HepG2 (cell line): ENCODE measurements around the gene DGCR8. TPM values are rescaled to one million over a fixed set of nuclear protein-coding genes. Genes with fewer than 3 reads are reported as not detected.

ENCODE experiments used
- FOXK1 ChIP-seq: sonication (generic); formaldehyde crosslinking; IDR thresholded peaks from 2 replicates; pipeline ENCODE4 v1.4.0; 2020; ENCODE audit warnings: low read depth, missing genetic modification reagents, borderline replicate concordance
- HIVEP1 ChIP-seq: sonication (generic); formaldehyde crosslinking; IDR thresholded peaks from 2 replicates; pipeline ENCODE4 v1.4.0; 2020; ENCODE audit warnings: mild to moderate bottlenecking, missing genetic modification reagents
- HNRNPUL1 ChIP-seq: fragments of 200-400 bp; formaldehyde crosslinking; IDR thresholded peaks from 2 replicates; pipeline ENCODE4 v1.6.1; 2017; ENCODE audit warnings: low read depth, mild to moderate bottlenecking, low read length, moderate library complexity
- JUND ChIP-seq: sonication (generic); formaldehyde crosslinking; IDR thresholded peaks from 2 replicates; pipeline ENCODE4 v1.8.0; 2022; ENCODE audit warnings: mild to moderate bottlenecking, missing genetic modification reagents
- KLF13 ChIP-seq: sonication (generic); formaldehyde crosslinking; IDR thresholded peaks from 2 replicates; pipeline ENCODE4 v1.4.0; 2020; ENCODE audit warnings: mild to moderate bottlenecking, missing genetic modification reagents
- MTA1 ChIP-seq: sonication (generic); formaldehyde crosslinking; IDR thresholded peaks from 2 replicates; pipeline ENCODE4 v1.4.0; 2020; ENCODE audit warnings: missing genetic modification reagents, mild to moderate bottlenecking, borderline replicate concordance
- NR2F6 ChIP-seq, 2 experiments: IDR thresholded peaks; 2 replicates each; pipeline ENCODE4 v1.6.1; 2016; ENCODE audit warnings: antibody characterized with exemption in 1 of 2, mild to moderate bottlenecking in 1 of 2
- ONECUT2 ChIP-seq: sonication (generic); formaldehyde crosslinking; IDR thresholded peaks from 2 replicates; pipeline ENCODE4 v1.4.0; 2020; ENCODE audit warnings: missing genetic modification reagents
- PITX1 ChIP-seq: sonication (generic); formaldehyde crosslinking; IDR thresholded peaks from 2 replicates; pipeline ENCODE4 v1.5.1; 2020; ENCODE audit warnings: mild to moderate bottlenecking, missing genetic modification reagents
- SALL2 ChIP-seq: sonication (generic); formaldehyde crosslinking; IDR thresholded peaks from 2 replicates; pipeline ENCODE4 v1.8.1; 2023; ENCODE audit warnings: mild to moderate bottlenecking, missing genetic modification reagents, inconsistent platforms
- TBX3 ChIP-seq: fragments of 450-650 bp; IDR thresholded peaks from 2 replicates; pipeline ENCODE4 v1.6.1; 2017; ENCODE audit warnings: antibody characterized with exemption, mild to moderate bottlenecking, inconsistent platforms, borderline replicate concordance
- THAP9 ChIP-seq: sonication (generic); formaldehyde crosslinking; IDR thresholded peaks from 2 replicates; pipeline ENCODE4; 2020; ENCODE audit warnings: missing genetic modification reagents, mild to moderate bottlenecking, borderline replicate concordance
- ZFP82 ChIP-seq: sonication (generic); formaldehyde crosslinking; IDR thresholded peaks from 2 replicates; pipeline ENCODE4 v1.5.1; 2020; ENCODE audit warnings: mild to moderate bottlenecking, missing genetic modification reagents, borderline replicate concordance
- ZNF101 ChIP-seq: sonication (generic); formaldehyde crosslinking; IDR thresholded peaks from 2 replicates; pipeline ENCODE4 v1.4.0; 2020; ENCODE audit warnings: mild to moderate bottlenecking, low read depth, missing genetic modification reagents, borderline replicate concordance
- ZNF33A ChIP-seq: sonication (generic); formaldehyde crosslinking; IDR thresholded peaks from 2 replicates; pipeline ENCODE4 v1.5.1; 2020; ENCODE audit warnings: missing genetic modification reagents, mild to moderate bottlenecking, moderate library complexity, borderline replicate concordance
- ZNF766 ChIP-seq: sonication (generic); formaldehyde crosslinking; IDR thresholded peaks from 2 replicates; pipeline ENCODE4 v1.5.0; 2020; ENCODE audit warnings: missing genetic modification reagents, borderline replicate concordance
- ZNF788 ChIP-seq: sonication (generic); formaldehyde crosslinking; IDR thresholded peaks from 2 replicates; pipeline ENCODE4 v1.5.0; 2020; ENCODE audit warnings: mild to moderate bottlenecking, missing genetic modification reagents, borderline replicate concordance
- polyA plus RNA-seq, 8 experiments: library from polyadenylated mRNA; depleted of rRNA in 3 of 8; stranded (reverse) in 7 of 8; unstranded in 1 of 8; fragments of >200 nt; fragmentation: Illumina TruSeq in 4 of 8; extraction: Trizol in 4 of 8; gene quantifications; 2 replicates each; pipeline versions ENCODE4 v1.2.1 to v1.2.3, GENCODE V29; 2011 to 2016; ENCODE audit warnings: low read depth in 4 of 8, missing spikeins in 1 of 8, mixed read lengths in 1 of 8; ENCODE audit not compliant: insufficient read depth in 1 of 8
- total RNA-seq, 5 experiments: library from RNA; depleted of rRNA; stranded (reverse); fragments of >200 nt; fragmentation: Illumina TruSeq; extraction: Trizol; gene quantifications; 2 replicates each; pipeline ENCODE4 v1.2.3, GENCODE V29; 2016; ENCODE audit warnings: low read depth in 1 of 5
- TF ChIP-seq, protein P1 (sequence below): sonication (generic); formaldehyde crosslinking; IDR thresholded peaks from 2 replicates; pipeline ENCODE4 v1.4.0; 2020; ENCODE audit warnings: missing genetic modification reagents
- TF ChIP-seq, protein P2 (sequence below): sonication (generic); formaldehyde crosslinking; IDR thresholded peaks from 2 replicates; pipeline ENCODE4 v1.8.1; 2022; ENCODE audit warnings: mild to moderate bottlenecking, missing genetic modification reagents

Gene DGCR8
- total and polyA plus RNA-seq, 2 of the 13 experiments (the other 11 are each of a cell fraction or from before 2014, with no cell fraction given): 10.2 to 23.2 TPM

GRCh38 chr22:20079745-20080444 lies at the start of gene DGCR8 (continued):
- TF ChIP-seq ZNF33A (CRISPR knock-in tag) (no peak), FOXK1 (CRISPR knock-in tag) (peak; percentile 79; the same call in 1 of the 2 replicates), ZNF788 (CRISPR knock-in tag) (peak; percentile 93; the same call in 1 of the 2 replicates), THAP9 (CRISPR knock-in tag) (peak; percentile 62; the same call in 1 of the 2 replicates), JUND (CRISPR knock-in tag) (0 out of 2 replicates have a peak, but pooled peaks have one; percentile 26), ONECUT2 (CRISPR knock-in tag) (no peak), HNRNPUL1 (no peak; the same call in 1 of the 2 replicates), NR2F6 (IDR thresholded peaks at IDR 0.05) (no peak), NR2F6 (CRISPR knock-in tag; IDR thresholded peaks at IDR 0.05) (peak; percentile 63), MTA1 (CRISPR knock-in tag) (peak; percentile 74; the same call in 1 of the 2 replicates), ZNF766 (CRISPR knock-in tag) (peak; percentile 47; the same call in 1 of the 2 replicates), PITX1 (CRISPR knock-in tag) (peak; percentile 63; the same call in 1 of the 2 replicates), HIVEP1 (CRISPR knock-in tag) (0 out of 2 replicates have a peak, but pooled peaks have one; percentile 48), TBX3 (no peak), SALL2 (0 out of 2 replicates have a peak, but pooled peaks have one; percentile 54), ZFP82 (0 out of 2 replicates have a peak, but pooled peaks have one; percentile 35), KLF13 (no peak), ZNF101 (CRISPR knock-in tag) (0 out of 2 replicates have a peak, but pooled peaks have one; percentile 67)
- TF ChIP-seq, protein P1, sequence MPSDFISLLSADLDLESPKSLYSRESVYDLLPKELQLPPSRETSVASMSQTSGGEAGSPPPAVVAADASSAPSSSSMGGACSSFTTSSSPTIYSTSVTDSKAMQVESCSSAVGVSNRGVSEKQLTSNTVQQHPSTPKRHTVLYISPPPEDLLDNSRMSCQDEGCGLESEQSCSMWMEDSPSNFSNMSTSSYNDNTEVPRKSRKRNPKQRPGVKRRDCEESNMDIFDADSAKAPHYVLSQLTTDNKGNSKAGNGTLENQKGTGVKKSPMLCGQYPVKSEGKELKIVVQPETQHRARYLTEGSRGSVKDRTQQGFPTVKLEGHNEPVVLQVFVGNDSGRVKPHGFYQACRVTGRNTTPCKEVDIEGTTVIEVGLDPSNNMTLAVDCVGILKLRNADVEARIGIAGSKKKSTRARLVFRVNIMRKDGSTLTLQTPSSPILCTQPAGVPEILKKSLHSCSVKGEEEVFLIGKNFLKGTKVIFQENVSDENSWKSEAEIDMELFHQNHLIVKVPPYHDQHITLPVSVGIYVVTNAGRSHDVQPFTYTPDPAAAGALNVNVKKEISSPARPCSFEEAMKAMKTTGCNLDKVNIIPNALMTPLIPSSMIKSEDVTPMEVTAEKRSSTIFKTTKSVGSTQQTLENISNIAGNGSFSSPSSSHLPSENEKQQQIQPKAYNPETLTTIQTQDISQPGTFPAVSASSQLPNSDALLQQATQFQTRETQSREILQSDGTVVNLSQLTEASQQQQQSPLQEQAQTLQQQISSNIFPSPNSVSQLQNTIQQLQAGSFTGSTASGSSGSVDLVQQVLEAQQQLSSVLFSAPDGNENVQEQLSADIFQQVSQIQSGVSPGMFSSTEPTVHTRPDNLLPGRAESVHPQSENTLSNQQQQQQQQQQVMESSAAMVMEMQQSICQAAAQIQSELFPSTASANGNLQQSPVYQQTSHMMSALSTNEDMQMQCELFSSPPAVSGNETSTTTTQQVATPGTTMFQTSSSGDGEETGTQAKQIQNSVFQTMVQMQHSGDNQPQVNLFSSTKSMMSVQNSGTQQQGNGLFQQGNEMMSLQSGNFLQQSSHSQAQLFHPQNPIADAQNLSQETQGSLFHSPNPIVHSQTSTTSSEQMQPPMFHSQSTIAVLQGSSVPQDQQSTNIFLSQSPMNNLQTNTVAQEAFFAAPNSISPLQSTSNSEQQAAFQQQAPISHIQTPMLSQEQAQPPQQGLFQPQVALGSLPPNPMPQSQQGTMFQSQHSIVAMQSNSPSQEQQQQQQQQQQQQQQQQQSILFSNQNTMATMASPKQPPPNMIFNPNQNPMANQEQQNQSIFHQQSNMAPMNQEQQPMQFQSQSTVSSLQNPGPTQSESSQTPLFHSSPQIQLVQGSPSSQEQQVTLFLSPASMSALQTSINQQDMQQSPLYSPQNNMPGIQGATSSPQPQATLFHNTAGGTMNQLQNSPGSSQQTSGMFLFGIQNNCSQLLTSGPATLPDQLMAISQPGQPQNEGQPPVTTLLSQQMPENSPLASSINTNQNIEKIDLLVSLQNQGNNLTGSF: peak; percentile 73; the same call in 1 of the 2 replicates
- TF ChIP-seq, protein P2, sequence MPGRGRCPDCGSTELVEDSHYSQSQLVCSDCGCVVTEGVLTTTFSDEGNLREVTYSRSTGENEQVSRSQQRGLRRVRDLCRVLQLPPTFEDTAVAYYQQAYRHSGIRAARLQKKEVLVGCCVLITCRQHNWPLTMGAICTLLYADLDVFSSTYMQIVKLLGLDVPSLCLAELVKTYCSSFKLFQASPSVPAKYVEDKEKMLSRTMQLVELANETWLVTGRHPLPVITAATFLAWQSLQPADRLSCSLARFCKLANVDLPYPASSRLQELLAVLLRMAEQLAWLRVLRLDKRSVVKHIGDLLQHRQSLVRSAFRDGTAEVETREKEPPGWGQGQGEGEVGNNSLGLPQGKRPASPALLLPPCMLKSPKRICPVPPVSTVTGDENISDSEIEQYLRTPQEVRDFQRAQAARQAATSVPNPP (CRISPR knock-in tag): peak; percentile 64; the same call in 1 of the 2 replicates
